Aorta (tissue), 5 donors: Measurements from ENCODE around the gene VTI1A. TPM values are rescaled to one million over a fixed set of nuclear protein-coding genes. Genes with fewer than 3 reads are reported as not detected.

Experiments used
- ATAC-seq: fragments of 200-7000 bp; cut with Tn5 transposase; one replicate; pipeline ENCODE4 v1.9.1; 2022; ENCODE audit warnings: moderate library complexity; ENCODE audit not compliant: low FRiP score
- DNase-seq, 2 donors: peaks; one replicate each; pipeline ENCODE4 v3.0.0-alpha.2; 2020
- H3K27ac ChIP-seq, 2 donors: one replicate each; pipeline ENCODE4 v1.5.1; 2013; ENCODE audit warnings: low read length in 2 of 2, mild to moderate bottlenecking in 2 of 2, moderate library complexity in 2 of 2, control low read depth in 1 of 2, inconsistent platforms in 1 of 2, low read depth in 1 of 2
- H3K27me3 ChIP-seq, 2 donors: one replicate each; pipeline ENCODE4 v1.6.1; 2013; ENCODE audit warnings: control low read depth in 1 of 2, low read length in 1 of 2, mild to moderate bottlenecking in 1 of 2, moderate library complexity in 1 of 2; ENCODE audit not compliant: insufficient read depth in 2 of 2, control insufficient read depth in 1 of 2
- H3K36me3 ChIP-seq, 2 donors: one replicate each; pipeline ENCODE4 v1.6.1; 2013; ENCODE audit warnings: control low read depth in 1 of 2, low read length in 1 of 2, mild to moderate bottlenecking in 1 of 2; ENCODE audit not compliant: insufficient read depth in 2 of 2, control insufficient read depth in 1 of 2
- H3K4me1 ChIP-seq, 2 donors: one replicate each; pipeline ENCODE4 v1.6.1; 2013; ENCODE audit warnings: low read length in 2 of 2, control low read depth in 1 of 2, mild to moderate bottlenecking in 1 of 2, moderate library complexity in 1 of 2; ENCODE audit not compliant: insufficient read depth in 2 of 2, control insufficient read depth in 1 of 2
- H3K4me3 ChIP-seq, 2 donors: one replicate each; pipeline ENCODE4 v1.5.1; 2013; ENCODE audit warnings: low read length in 2 of 2, control low read depth in 1 of 2, mild to moderate bottlenecking in 1 of 2
- H3K9me3 ChIP-seq: one replicate; pipeline ENCODE4 v1.6.1; 2013; ENCODE audit warnings: mild to moderate bottlenecking, low read length; ENCODE audit not compliant: control insufficient read depth
- WGBS, 2 donors: extraction: QIAGEN DNeasy Blood & Tissue Kit; methylation state at CpG; one replicate each; pipeline ENCODE4 v1.1.7; 2013; 5-methylcytosine and 5-hydroxymethylcytosine counted together
- intact Hi-C, 2 donors: fragments of 100-400 bp; cut with DNase I; formaldehyde crosslinking; loops; one replicate each; pipeline versions ENCODE4 v1.14.2 to v1.15.0; 2022
- polyA plus RNA-seq, 2 donors: library from polyadenylated mRNA; stranded (reverse); fragments of 200-250 nt; gene quantifications; one replicate each; pipeline ENCODE4 v1.2.3, GENCODE V29; 2013
- total RNA-seq, 2 donors: library from RNA; stranded (reverse); fragmentation: NEBNext Ultra II Directional; extraction: Animal tissue kit (Norgen Biotek cat#: 25700); gene quantifications; one replicate each; pipeline ENCODE4 v1.2.1, GENCODE V29; 2021
- donor health status: healthy with polysubstance abuse.
- donor health status: Bipolar disorder and iron deficiency.
- donor health status: DM: no; HTN: no; CAD: no.
- donor health status: DM: no; HTN: no; CAD: no.
- donor health status: DM: yes; HTN: yes; CAD: no.

VTI1A gene
- total and polyA plus RNA-seq, 4 donors, result 8.6 to 43.1 (median 23.2) TPM

- intact Hi-C loops, result loop anchor here in 1 of 2 donors (10.0 kb wide), 1 partner anchor 277 kb away; no protein-coding TSS in a partner anchor
- Histone ChIP-seq H3K36me3 (peaks cover 11 to 12% of the 10 kb centered on the region in 2 donors), H3K27ac (no peak overlapping the region), H3K9me3 (no peaks in the 10 kb centered on the region), H3K4me1 (peaks cover 0 to 2% of the 10 kb centered on the region in 2 donors), H3K4me3 (no peak overlapping the region), H3K27me3 (no peaks in the 10 kb centered on the region)
- ATAC-seq (no peak), DNase-seq (no peak)
- WGBS, 2 donors, result 79 to 82% methylated on average over 1 of the region's 1 CpG
Observed at GRCh38 chr10:112441520-112441919, 5.5 kb upstream of the VTI1A start.

GRCh38 chr10:112442063-112442462 is 5.0 kb upstream of the VTI1A start:
- Histone ChIP-seq H3K9me3 (no peaks in the 10 kb centered on the region), H3K27ac (no peak overlapping the region), H3K27me3 (no peaks in the 10 kb centered on the region), H3K4me3 (no peak overlapping the region), H3K36me3 (peaks cover 11 to 12% of the 10 kb centered on the region in 2 donors), H3K4me1 (peaks cover 0 to 2% of the 10 kb centered on the region in 2 donors)
- intact Hi-C loops, result loop anchor here in 1 of 2 donors (10.0 kb wide), 1 partner anchor 277 kb away; no protein-coding TSS in a partner anchor
- DNase-seq (no peak), ATAC-seq (no peak)
- 79 to 84% methylated on average over 3 of the region's 3 CpGs for WGBS, 2 donors

- no peaks in the 10 kb centered on the region for H3K9me3 ChIP-seq
- H3K36me3 ChIP-seq, result peaks cover 3% of the 10 kb centered on the region in 2 donors
- peak; percentile 87 for ATAC-seq
- intact Hi-C loops, result loop anchor here in 1 of 2 donors (2.0 to 10.0 kb wide), 2 partner anchors 237 to 281 kb away; no protein-coding TSS in a partner anchor
- H3K27ac ChIP-seq, result peak overlapping the region; percentile 65 to 79
- no peaks in the 10 kb centered on the region for H3K27me3 ChIP-seq
- DNase-seq, result no peak
- H3K4me1 ChIP-seq, result peaks cover 0 to 2% of the 10 kb centered on the region in 2 donors
- WGBS, 2 donors, result 2 to 4% methylated on average over 20 of the region's 20 CpGs
- peak overlapping the region; percentile 88 to 99 for H3K4me3 ChIP-seq
Observed at GRCh38 chr10:112446055-112446854, 760 bp upstream of the VTI1A start.

GRCh38 chr10:112447620-112447928 is 559 bp downstream of the VTI1A start:
- Histone ChIP-seq H3K36me3 (peaks cover under 1 to 2% of the 10 kb centered on the region in 2 donors), H3K4me3 (peak overlapping the region; percentile 88 to 99), H3K4me1 (peaks cover 0 to 2% of the 10 kb centered on the region in 2 donors), H3K27me3 (no peaks in the 10 kb centered on the region), H3K27ac (peak overlapping the region; percentile 78 to 82), H3K9me3 (no peaks in the 10 kb centered on the region)
- no peak for ATAC-seq
- intact Hi-C loops, result loop anchor here in 1 of 2 donors (2.0 to 10.0 kb wide), 2 partner anchors 239 to 283 kb away; no protein-coding TSS in a partner anchor
- no peak for DNase-seq
- WGBS, 2 donors, result 5 to 6% methylated on average over 10 of the region's 10 CpGs

- H3K36me3 ChIP-seq, result peaks cover 0 to 2% of the 10 kb centered on the region in 2 donors
- H3K27ac ChIP-seq, result no peak overlapping the region
- no peak overlapping the region for H3K4me3 ChIP-seq
- WGBS, 2 donors, result 39 to 46% methylated on average over 4 of the region's 4 CpGs
- H3K4me1 ChIP-seq, result peaks cover 0 to 2% of the 10 kb centered on the region in 2 donors
- ATAC-seq, result no peak
- H3K27me3 ChIP-seq, result no peaks in the 10 kb centered on the region
- no peaks in the 10 kb centered on the region for H3K9me3 ChIP-seq
- DNase-seq, result no peak
- intact Hi-C loops, result loop anchor here in 1 of 2 donors (10.0 kb wide), 1 partner anchor 284 kb away; no protein-coding TSS in a partner anchor
Observed at GRCh38 chr10:112448888-112449287, 1.9 kb downstream of the VTI1A start.

- ATAC-seq (no peak), DNase-seq (no peak)
- no peaks in the 10 kb centered on the region for H3K27me3 ChIP-seq
- 84 to 93% methylated on average over 2 of the region's 3 CpGs for WGBS, 2 donors
- H3K4me1 ChIP-seq, result no peaks in the 10 kb centered on the region
- H3K27ac ChIP-seq, result no peak overlapping the region
- intact Hi-C loops, result no loop called here
- H3K4me3 ChIP-seq, result no peak overlapping the region
- no peaks in the 10 kb centered on the region for H3K36me3 ChIP-seq
- no peaks in the 10 kb centered on the region for H3K9me3 ChIP-seq
Observed at GRCh38 chr10:112454910-112455779, 8.1 kb downstream of the VTI1A start.

- 93 to 94% methylated on average over 2 of the region's 2 CpGs for WGBS, 2 donors
- DNase-seq, result no peak
- Histone ChIP-seq H3K36me3 (no peaks in the 10 kb centered on the region), H3K4me1 (no peaks in the 10 kb centered on the region), H3K27me3 (no peaks in the 10 kb centered on the region), H3K4me3 (no peak overlapping the region), H3K9me3 (no peaks in the 10 kb centered on the region), H3K27ac (no peak overlapping the region)
- intact Hi-C loops, result no loop called here
- no peak for ATAC-seq
Observed at GRCh38 chr10:112456533-112456932, 9.5 kb downstream of the VTI1A start.

GRCh38 chr10:112460366-112460765 is 13.4 kb downstream of the VTI1A start:
- intact Hi-C loops, result no loop called here
- Histone ChIP-seq H3K4me3 (no peak overlapping the region), H3K9me3 (no peaks in the 10 kb centered on the region), H3K27ac (no peak overlapping the region), H3K27me3 (no peaks in the 10 kb centered on the region), H3K36me3 (peaks cover 0 to 1% of the 10 kb centered on the region in 2 donors), H3K4me1 (no peaks in the 10 kb centered on the region)
- ATAC-seq (no peak), DNase-seq (no peak)
- WGBS, 2 donors, result 90 to 95% methylated on average over 2 of the region's 2 CpGs
